GM18861 (cell line): ENCODE data around the gene BCKDHB.
"Not testable (repeated sequence)": the region's sequence is repeated elsewhere in the genome, so short reads cannot be mapped to it uniquely, and the experiment has no call there.

Experiments
- ATAC-seq: cut with Tn5 transposase; IDR thresholded peaks from one replicate; pipeline ENCODE4 v1.9.1; 2021; ENCODE audit not compliant: unreplicated experiment

The BCKDHB gene

DNA sequence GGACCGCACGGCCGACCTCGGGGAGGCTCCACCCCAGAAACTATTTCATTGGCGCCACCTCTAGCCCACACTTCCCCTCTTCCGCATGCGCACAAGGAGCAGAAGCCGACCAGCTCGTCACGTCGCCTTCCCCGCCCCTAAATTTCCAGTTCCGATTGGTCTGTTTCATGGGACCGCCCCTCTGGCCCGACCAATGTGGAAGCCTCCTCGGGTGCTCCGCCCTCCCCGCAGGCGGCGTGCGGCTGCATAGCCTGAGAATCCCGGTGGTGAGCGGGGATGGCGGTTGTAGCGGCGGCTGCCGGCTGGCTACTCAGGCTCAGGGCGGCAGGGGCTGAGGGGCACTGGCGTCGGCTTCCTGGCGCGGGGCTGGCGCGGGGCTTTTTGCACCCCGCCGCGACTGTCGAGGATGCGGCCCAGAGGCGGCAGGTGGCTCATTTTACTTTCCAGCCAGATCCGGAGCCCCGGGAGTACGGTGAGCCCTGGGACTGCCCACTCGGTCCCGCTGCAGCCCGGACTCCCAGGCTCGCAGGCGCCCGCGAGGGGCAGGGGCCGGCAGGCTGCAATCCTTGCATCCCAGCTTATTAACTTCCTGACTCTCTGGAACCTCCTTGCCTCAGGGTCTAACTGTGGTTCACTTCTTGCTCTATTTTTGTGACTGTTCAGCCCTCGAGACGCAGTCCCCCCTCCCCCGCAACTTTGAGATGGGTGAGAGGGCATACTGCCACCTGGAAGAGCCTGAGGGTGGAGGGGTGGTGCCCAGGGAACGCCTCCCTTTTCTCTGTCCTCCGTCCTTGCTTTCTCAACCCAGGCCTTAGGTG lies at the start of gene BCKDHB:
TSS of gene BCKDHB (plus strand) at position 254 of the 818 bp plus-strand sequence. CDS start at position 277, 23 bp downstream.
- peak; percentile 97 for ATAC-seq

- ATAC-seq, result no peak
These were observed 45.7 kb upstream of the BCKDHB start for GRCh38 chr6:80060774-80061173.

DNA sequence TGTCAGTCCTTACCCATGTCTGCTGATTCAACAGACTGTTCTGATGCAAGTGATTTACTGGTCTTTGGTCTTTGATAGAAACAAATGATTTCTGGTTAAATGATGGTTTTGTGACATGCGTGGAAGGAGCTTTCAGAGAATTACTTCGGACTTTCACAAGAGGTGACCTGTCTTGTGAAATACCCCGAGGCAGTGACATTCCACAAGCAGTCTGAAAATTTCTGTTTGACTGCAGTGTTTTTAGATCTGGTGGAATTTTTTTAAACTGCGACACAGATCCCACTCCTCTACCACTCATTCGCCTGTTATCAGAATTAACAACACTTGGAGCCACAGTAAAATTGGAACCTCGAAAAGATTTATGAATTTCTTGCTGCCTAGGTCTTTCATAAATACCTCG lies 38.3 kb upstream of the BCKDHB start:
- not testable (repeated sequence) for ATAC-seq

GRCh38 chr6:80070431-80070830 lies 36.0 kb upstream of the BCKDHB start:
- not testable (repeated sequence) for ATAC-seq

DNA sequence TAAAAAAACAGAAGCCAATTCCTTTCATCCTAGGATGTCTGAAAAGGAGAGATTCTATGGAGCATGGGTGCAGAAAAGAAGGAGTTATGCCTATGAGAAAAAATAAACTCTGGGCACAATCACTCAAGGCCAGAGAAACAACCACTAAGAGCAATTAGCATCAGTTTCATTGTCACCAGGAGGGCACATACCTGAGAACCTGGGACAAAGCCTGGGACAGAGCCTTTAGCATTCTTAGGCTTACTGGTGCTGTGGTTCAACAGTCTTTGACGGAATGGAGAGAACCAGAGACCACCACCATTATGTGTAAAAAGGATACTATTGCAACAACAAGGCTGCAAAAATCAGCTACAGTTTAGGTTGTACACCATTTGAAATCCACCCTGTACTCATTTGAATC lies 29.4 kb upstream of the BCKDHB start:
- ATAC-seq, result no peak

GRCh38 chr6:80088637-80089036 lies 17.8 kb upstream of the BCKDHB start:
- no peak for ATAC-seq

- ATAC-seq, result no peak
These were observed 15.0 kb upstream of the BCKDHB start for GRCh38 chr6:80091506-80091905.

GRCh38 chr6:80094017-80094416 lies 12.5 kb upstream of the BCKDHB start:
- peak; percentile 64 for ATAC-seq

DNA sequence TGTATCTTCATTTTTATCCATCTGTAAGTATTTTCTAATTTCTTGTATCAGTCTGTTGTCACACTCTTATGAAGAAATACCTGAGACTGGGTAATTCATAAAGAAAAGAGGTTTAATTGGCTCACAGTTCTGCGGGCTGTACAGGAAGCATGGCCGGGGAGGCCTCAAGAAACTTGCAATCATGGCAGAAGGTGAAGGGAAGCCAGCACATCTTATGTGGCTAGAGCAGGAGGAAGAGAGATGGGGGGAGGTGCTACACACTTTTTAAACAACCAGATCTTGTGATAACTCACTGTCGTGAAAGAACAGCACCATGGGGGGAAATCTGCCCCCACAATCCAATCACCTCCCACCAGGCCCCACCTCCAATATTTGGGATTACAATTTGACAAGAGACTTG lies 10.9 kb upstream of the BCKDHB start:
- no peak for ATAC-seq

DNA sequence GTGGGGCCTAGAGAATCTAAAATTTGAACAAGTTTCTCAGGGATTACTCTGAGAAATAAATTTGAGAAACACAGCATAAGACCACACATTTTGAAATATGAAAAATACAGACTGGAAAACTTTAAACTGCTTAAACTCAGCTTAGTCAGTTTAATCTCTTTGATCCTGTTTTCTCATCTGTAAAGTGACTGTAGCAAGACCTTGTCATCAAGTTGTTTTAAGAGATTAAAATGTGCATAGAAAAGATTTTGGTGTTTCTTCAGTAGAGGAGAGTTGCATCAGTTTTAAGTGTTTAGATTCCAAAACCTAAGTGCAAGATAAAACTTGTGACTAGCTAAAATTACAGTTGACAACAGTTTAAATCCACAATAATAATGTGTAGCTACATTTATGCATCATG lies 8.1 kb upstream of the BCKDHB start:
- ATAC-seq, result no peak

- ATAC-seq, result no peak
These were observed 2.0 kb upstream of the BCKDHB start for GRCh38 chr6:80104520-80104919.

DNA sequence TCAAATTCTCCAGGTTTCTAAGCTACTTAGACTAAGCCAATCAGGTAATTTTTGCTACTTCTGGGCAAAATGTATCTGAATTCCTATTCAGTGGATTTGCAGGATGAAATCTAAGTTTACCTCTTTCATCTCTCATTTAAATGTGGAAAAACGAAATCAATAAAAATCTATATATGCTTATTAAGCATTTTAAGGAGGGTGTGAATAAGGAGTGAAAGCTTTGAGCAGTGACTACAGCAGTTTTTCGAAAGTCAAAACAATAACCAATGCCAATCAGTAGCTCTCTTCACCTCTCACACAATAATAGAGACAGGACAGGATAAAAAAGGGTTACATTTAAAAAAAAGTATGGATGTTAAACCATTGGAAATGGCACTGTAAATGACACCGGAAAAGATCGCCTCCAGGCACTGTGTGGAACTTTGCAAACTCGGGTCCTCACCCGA lies 476 bp upstream of the BCKDHB start:
- ATAC-seq, result no peak

DNA sequence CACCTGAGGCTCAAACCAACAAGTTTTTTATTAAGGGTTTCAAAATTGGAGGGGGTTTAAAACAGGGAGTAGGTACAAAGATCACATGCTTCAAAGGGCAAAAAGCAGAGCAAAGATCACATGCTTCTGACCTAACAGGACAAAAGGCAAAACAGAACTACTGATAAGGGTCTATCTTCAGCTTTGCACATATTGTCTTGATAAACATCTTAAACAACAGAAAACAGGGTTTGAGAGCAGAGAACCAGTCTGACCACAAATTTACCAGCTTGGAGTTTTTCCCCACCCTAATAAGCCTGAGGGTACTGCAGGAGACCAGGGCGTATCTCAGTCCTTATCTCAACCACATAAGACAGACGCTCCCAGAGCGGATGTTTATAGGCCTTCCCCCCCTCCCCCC lies 16.1 kb downstream of the BCKDHB start:
- ATAC-seq, result not testable (repeated sequence)

DNA sequence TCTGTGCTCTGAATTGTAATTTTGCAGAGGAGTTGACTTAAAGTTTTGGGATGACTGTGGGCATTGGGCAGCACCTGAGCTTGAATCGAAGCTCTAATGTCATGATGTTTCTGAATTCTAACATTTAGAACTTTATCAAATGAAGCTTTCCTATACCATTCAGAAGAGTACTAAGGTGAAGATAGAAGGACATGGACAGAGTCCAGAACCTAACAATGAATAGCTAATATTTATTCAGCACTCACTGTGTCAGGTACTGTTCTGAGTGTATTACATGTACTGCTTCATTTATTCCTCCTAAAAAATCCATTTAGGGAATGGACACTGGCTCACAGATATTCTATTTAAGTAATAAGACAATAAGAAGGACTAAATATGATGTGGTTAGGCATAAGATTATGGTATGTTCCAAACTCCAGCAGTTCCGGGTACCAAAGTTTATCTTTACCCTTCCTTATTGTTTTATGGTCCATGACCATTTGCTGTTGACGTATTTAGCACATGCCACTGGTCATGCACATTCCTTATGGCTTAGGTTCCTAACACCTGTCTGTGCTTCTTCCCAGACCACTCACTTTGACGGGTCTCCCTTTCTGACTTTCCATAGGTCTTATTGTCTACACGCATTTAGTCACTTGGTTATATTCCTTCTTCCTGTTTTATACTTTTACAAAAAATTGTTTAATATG lies 20.3 kb downstream of the BCKDHB start:
- no peak for ATAC-seq

DNA sequence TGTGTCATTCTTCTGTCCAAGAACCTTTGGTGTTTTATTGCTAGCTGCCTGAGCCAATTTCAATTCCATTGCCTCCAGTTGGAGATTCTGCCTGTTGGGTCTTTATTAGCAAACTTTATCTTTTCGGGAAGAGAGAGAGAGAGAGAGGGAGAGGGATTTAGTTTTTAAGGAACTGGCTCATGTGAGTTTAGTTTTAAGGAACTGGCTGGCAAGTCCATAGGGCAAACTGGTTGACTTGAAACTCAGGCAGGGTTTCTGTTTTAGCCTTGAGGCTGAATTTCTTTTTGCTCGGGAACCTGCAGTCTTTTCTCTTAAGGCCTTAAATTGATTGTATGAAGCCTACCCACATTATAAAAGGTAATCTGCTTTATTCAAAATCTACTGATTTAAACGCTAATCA lies 23.0 kb downstream of the BCKDHB start:
- ATAC-seq, result no peak

DNA sequence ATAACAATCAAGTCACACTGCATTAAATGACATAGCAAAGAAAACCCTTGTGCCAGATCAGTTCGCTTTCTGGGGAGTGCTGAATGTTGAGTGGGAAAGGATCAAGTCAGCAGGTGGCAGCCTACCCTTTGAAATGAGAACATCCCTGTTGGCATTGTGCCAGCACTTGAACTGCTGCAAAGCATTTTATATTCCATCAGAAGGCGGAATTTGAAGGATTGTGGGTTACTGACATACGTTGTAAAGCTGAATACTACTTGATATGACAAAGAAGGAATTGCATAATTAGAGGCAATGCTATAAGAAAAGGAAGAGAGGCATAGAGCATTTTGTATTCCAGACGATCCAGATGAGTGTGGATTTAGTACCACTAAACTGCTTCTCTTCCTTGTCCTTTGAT lies 26.5 kb downstream of the BCKDHB start:
- ATAC-seq, result no peak

GRCh38 chr6:80134065-80134464 lies 27.6 kb downstream of the BCKDHB start:
- no peak for ATAC-seq

- ATAC-seq, result no peak
These were observed 36.1 kb downstream of the BCKDHB start for GRCh38 chr6:80142586-80142985.

- ATAC-seq, result no peak
These were observed 37.0 kb downstream of the BCKDHB start for GRCh38 chr6:80143419-80143937.

GRCh38 chr6:80144753-80145315 lies 38.4 kb downstream of the BCKDHB start:
- ATAC-seq, result no peak

GRCh38 chr6:80145509-80145908 lies 39.0 kb downstream of the BCKDHB start:
- peak; percentile 71 for ATAC-seq

GRCh38 chr6:80145921-80146320 lies 39.5 kb downstream of the BCKDHB start:
- ATAC-seq, result peak; percentile 7
